Glutamatergic neuron (in vitro differentiated cells): ENCODE measurements around the gene NKX2-3. TPM values are rescaled to one million over a fixed set of nuclear protein-coding genes. Genes with fewer than 3 reads are reported as not detected.

ENCODE experiments used
- DNase-seq: peaks from one replicate; pipeline ENCODE4 v3.0.0; 2022
- H3K27ac Mint-ChIP-seq: one replicate; pipeline ENCODE4 v1.8.0; 2020; ENCODE audit warnings: mild to moderate bottlenecking, mixed read lengths, inconsistent platforms; ENCODE audit not compliant: unreplicated experiment
- H3K27me3 Mint-ChIP-seq: one replicate; pipeline ENCODE4 v1.8.0; 2020; ENCODE audit warnings: mild to moderate bottlenecking, moderate library complexity, mixed read lengths, inconsistent platforms; ENCODE audit not compliant: unreplicated experiment
- H3K36me3 Mint-ChIP-seq: one replicate; pipeline ENCODE4 v1.8.0; 2020; ENCODE audit warnings: mild to moderate bottlenecking, mixed read lengths, inconsistent platforms; ENCODE audit not compliant: unreplicated experiment
- H3K4me1 Mint-ChIP-seq: one replicate; pipeline ENCODE4 v1.8.0; 2020; ENCODE audit warnings: mild to moderate bottlenecking, low read depth, mixed read lengths, inconsistent platforms; ENCODE audit not compliant: unreplicated experiment
- H3K4me3 Mint-ChIP-seq: one replicate; pipeline ENCODE4 v1.8.0; 2020; ENCODE audit warnings: mild to moderate bottlenecking, mixed read lengths, inconsistent platforms; ENCODE audit not compliant: unreplicated experiment
- H3K9me3 Mint-ChIP-seq: one replicate; pipeline ENCODE4 v1.8.0; 2020; ENCODE audit warnings: mild to moderate bottlenecking, moderate library complexity, mixed read lengths, inconsistent platforms; ENCODE audit not compliant: unreplicated experiment
- CTCF ChIP-seq: fragments of 200-600 bp; sonication (generic); IDR thresholded peaks from one replicate; pipeline ENCODE4 v1.5.0; 2021; ENCODE audit not compliant: partially characterized antibody, unreplicated experiment
- total RNA-seq: library from RNA; stranded (reverse); fragmentation: NEBNext Ultra II Directional; extraction: Animal tissue kit (Norgen Biotek cat#: 25700); gene quantifications from one replicate; pipeline ENCODE4 v1.2.1, GENCODE V29; 2021; ENCODE audit not compliant: unreplicated experiment

NKX2-3 gene
- total RNA-seq, 1 donor from 2014 or later, result not detected

GRCh38 chr10:99534450-99534938 is 1.8 kb downstream of the NKX2-3 start:
- H3K9me3 Mint-ChIP-seq, result peaks cover 18% of the 10 kb centered on the region
- no peaks in the 10 kb centered on the region for H3K36me3 Mint-ChIP-seq
- H3K27ac Mint-ChIP-seq, result no peak overlapping the region
- DNase-seq, result no peak
- H3K4me3 Mint-ChIP-seq, result peak overlapping the region; percentile 80
- no peak for TF ChIP-seq CTCF
- peaks cover 67% of the 10 kb centered on the region for H3K27me3 Mint-ChIP-seq
- H3K4me1 Mint-ChIP-seq, result peaks cover 10% of the 10 kb centered on the region

GRCh38 chr10:99534939-99535763 is 2.4 kb downstream of the NKX2-3 start:
- Mint-ChIP-seq H3K36me3 (no peaks in the 10 kb centered on the region), H3K9me3 (peaks cover 13% of the 10 kb centered on the region), H3K27ac (no peak overlapping the region), H3K4me1 (peaks cover 10% of the 10 kb centered on the region), H3K27me3 (peaks cover 64% of the 10 kb centered on the region), H3K4me3 (peak overlapping the region; percentile 80)
- DNase-seq, result peak; percentile 65
- no peak for TF ChIP-seq CTCF

GRCh38 chr10:99535764-99536337 is 3.1 kb downstream of the NKX2-3 start:
- DNase-seq, result no peak
- no peak for TF ChIP-seq CTCF
- Mint-ChIP-seq H3K27ac (no peak overlapping the region), H3K4me1 (peaks cover 10% of the 10 kb centered on the region), H3K27me3 (peaks cover 61% of the 10 kb centered on the region), H3K4me3 (peak overlapping the region; percentile 46), H3K36me3 (no peaks in the 10 kb centered on the region), H3K9me3 (peaks cover 11% of the 10 kb centered on the region)

GRCh38 chr10:99536338-99537085 is 3.8 kb downstream of the NKX2-3 start:
- Mint-ChIP-seq H3K4me3 (peak overlapping the region; percentile 65), H3K36me3 (no peaks in the 10 kb centered on the region), H3K9me3 (peaks cover 11% of the 10 kb centered on the region), H3K27ac (no peak overlapping the region), H3K27me3 (peaks cover 62% of the 10 kb centered on the region), H3K4me1 (peaks cover 10% of the 10 kb centered on the region)
- DNase-seq, result no peak
- no peak for TF ChIP-seq CTCF
